Lower leg skin (tissue), 3 donors: ENCODE measurements around the gene GATA5.

Experiments used
- CTCF ChIP-seq, 3 donors: fragments of 450-650 bp; IDR thresholded peaks; one replicate each; pipeline ENCODE4 v1.5.1; 2016; ENCODE audit warnings: antibody characterized with exemption in 3 of 3, mild to moderate bottlenecking in 3 of 3, moderate library complexity in 2 of 3
- POLR2A ChIP-seq, 2 donors: fragments of 450-650 bp; IDR thresholded peaks; one replicate each; pipeline ENCODE4 v1.6.1; 2016 to 2017; ENCODE audit warnings: antibody characterized with exemption in 2 of 2, mild to moderate bottlenecking in 1 of 2, moderate library complexity in 1 of 2

- no peak for TF ChIP-seq CTCF (IDR thresholded peaks at IDR 0.05)
- TF ChIP-seq POLR2A (IDR thresholded peaks at IDR 0.05), result no peak
Measured at GRCh38 chr20:62461157-62461556, 14.6 kb downstream of the GATA5 start.
